Activated naive CD8-positive, alpha-beta T cell treated with anti-CD3 and anti-CD28 coated beads, Interleukin-2, amount 10 ng/mL, durations not matched to agents 7 days and 5 days (primary cell): ENCODE data around the gene SERTAD4. TPM values are rescaled to one million over a fixed set of nuclear protein-coding genes. Genes with fewer than 3 reads are reported as not detected.
"Not testable (repeated sequence)": the region's sequence is repeated elsewhere in the genome, so short reads cannot be mapped to it uniquely, and the experiment has no call there.

Experiments used
- ATAC-seq: fragments of 150-1000 bp; cut with Tn5 transposase; one replicate; pipeline ENCODE4 v1.10.0; 2021; ENCODE audit warnings: low read depth, moderate library complexity
- POLR2A ChIA-PET: fragments of 350-600 bp; sonication (Branson Sonifier 250); formaldehyde crosslinking; loops from one replicate; lab custom pipeline; 2021; ENCODE audit warnings: antibody characterized with exemption; lab: Charles Lee
- DNase-seq: peaks from one replicate; pipeline ENCODE4 v3.0.0; 2021
- H3K27ac Mint-ChIP-seq: one replicate; pipeline ENCODE4 v1.8.0; 2022; ENCODE audit warnings: mild to moderate bottlenecking, mixed read lengths
- H3K27me3 Mint-ChIP-seq: one replicate; pipeline ENCODE4 v1.8.0; 2022; ENCODE audit warnings: mild to moderate bottlenecking, moderate library complexity, mixed read lengths
- H3K36me3 Mint-ChIP-seq: one replicate; pipeline ENCODE4 v1.8.0; 2021; ENCODE audit warnings: mild to moderate bottlenecking, mixed read lengths
- H3K4me1 Mint-ChIP-seq: one replicate; pipeline ENCODE4 v1.8.0; 2021; ENCODE audit warnings: mixed read lengths
- H3K4me3 Mint-ChIP-seq: one replicate; pipeline ENCODE4 v1.8.0; 2022; ENCODE audit warnings: mild to moderate bottlenecking, moderate library complexity, mixed read lengths
- H3K9me3 Mint-ChIP-seq: one replicate; pipeline ENCODE4 v1.8.0; 2021; ENCODE audit warnings: mixed read lengths
- total RNA-seq, 2 experiments: library from RNA; stranded (reverse); gene quantifications; one replicate each; pipeline ENCODE4 v1.2.3, GENCODE V29; 2021

The SERTAD4 gene
- total RNA-seq, 2 experiments from 2014 or later, result not detected

- Mint-ChIP-seq H3K27me3 (peaks cover 27% of the 10 kb centered on the region), H3K27ac (no peak overlapping the region), H3K9me3 (no peaks in the 10 kb centered on the region), H3K4me1 (no peaks in the 10 kb centered on the region), H3K4me3 (no peak overlapping the region), H3K36me3 (no peaks in the 10 kb centered on the region)
- POLR2A ChIA-PET, result no interaction called here
- DNase-seq (no peak), ATAC-seq (no peak)
These were observed 25.3 kb downstream of the SERTAD4 start for GRCh38 chr1:210257698-210258529.

GRCh38 chr1:210259561-210259960 lies 27.0 kb downstream of the SERTAD4 start:
- no peaks in the 10 kb centered on the region for H3K36me3 Mint-ChIP-seq
- DNase-seq (no peak), ATAC-seq (no peak)
- H3K27ac Mint-ChIP-seq, result no peak overlapping the region
- no peaks in the 10 kb centered on the region for H3K9me3 Mint-ChIP-seq
- peaks cover 12% of the 10 kb centered on the region for H3K27me3 Mint-ChIP-seq
- H3K4me1 Mint-ChIP-seq, result no peaks in the 10 kb centered on the region
- POLR2A ChIA-PET, result no interaction called here
- H3K4me3 Mint-ChIP-seq, result no peak overlapping the region

- Mint-ChIP-seq H3K27ac (no peak overlapping the region), H3K4me1 (no peaks in the 10 kb centered on the region), H3K4me3 (no peak overlapping the region), H3K9me3 (no peaks in the 10 kb centered on the region), H3K27me3 (peaks cover 7% of the 10 kb centered on the region), H3K36me3 (no peaks in the 10 kb centered on the region)
- ATAC-seq (no peak), DNase-seq (no peak)
- POLR2A ChIA-PET, result no interaction called here
These were observed 27.5 kb downstream of the SERTAD4 start for GRCh38 chr1:210260096-210260495.

GRCh38 chr1:210262167-210262896 lies 29.7 kb downstream of the SERTAD4 start:
- ATAC-seq (no peak), DNase-seq (no peak)
- no peaks in the 10 kb centered on the region for H3K9me3 Mint-ChIP-seq
- no peak overlapping the region for H3K27ac Mint-ChIP-seq
- H3K27me3 Mint-ChIP-seq, result peaks cover 3% of the 10 kb centered on the region
- no peaks in the 10 kb centered on the region for H3K36me3 Mint-ChIP-seq
- H3K4me1 Mint-ChIP-seq, result no peaks in the 10 kb centered on the region
- no peak overlapping the region for H3K4me3 Mint-ChIP-seq
- POLR2A ChIA-PET, result no interaction called here

- ATAC-seq (no peak), DNase-seq (no peak)
- Mint-ChIP-seq H3K4me1 (no peaks in the 10 kb centered on the region), H3K36me3 (no peaks in the 10 kb centered on the region), H3K27ac (no peak overlapping the region), H3K4me3 (no peak overlapping the region), H3K9me3 (no peaks in the 10 kb centered on the region), H3K27me3 (peaks cover 3% of the 10 kb centered on the region)
- POLR2A ChIA-PET, result no interaction called here
These were observed 30.3 kb downstream of the SERTAD4 start for GRCh38 chr1:210262897-210263272.

- Mint-ChIP-seq H3K4me1 (no peaks in the 10 kb centered on the region), H3K27me3 (peaks cover 3% of the 10 kb centered on the region), H3K27ac (no peak overlapping the region), H3K36me3 (no peaks in the 10 kb centered on the region), H3K4me3 (no peak overlapping the region), H3K9me3 (no peaks in the 10 kb centered on the region)
- DNase-seq (no peak), ATAC-seq (no peak)
- POLR2A ChIA-PET, result no interaction called here
These were observed 31.4 kb downstream of the SERTAD4 start for GRCh38 chr1:210263963-210264362.

- no peak overlapping the region for H3K27ac Mint-ChIP-seq
- no peak overlapping the region for H3K4me3 Mint-ChIP-seq
- peaks cover 3% of the 10 kb centered on the region for H3K27me3 Mint-ChIP-seq
- H3K4me1 Mint-ChIP-seq, result no peaks in the 10 kb centered on the region
- no peaks in the 10 kb centered on the region for H3K9me3 Mint-ChIP-seq
- DNase-seq (no peak), ATAC-seq (no peak)
- POLR2A ChIA-PET, result no interaction called here
- no peaks in the 10 kb centered on the region for H3K36me3 Mint-ChIP-seq
These were observed 32.1 kb downstream of the SERTAD4 start for GRCh38 chr1:210264496-210265380.

GRCh38 chr1:210265392-210265955 lies 32.9 kb downstream of the SERTAD4 start:
- DNase-seq, ATAC-seq, H3K9me3 Mint-ChIP-seq, POLR2A ChIA-PET, H3K27ac Mint-ChIP-seq, H3K4me3 Mint-ChIP-seq, H3K4me1 Mint-ChIP-seq, H3K27me3 Mint-ChIP-seq, H3K36me3 Mint-ChIP-seq: not testable (repeated sequence)

- no peak for ATAC-seq
- Mint-ChIP-seq H3K36me3 (no peaks in the 10 kb centered on the region), H3K27ac (no peak overlapping the region), H3K27me3 (peaks cover 9% of the 10 kb centered on the region), H3K9me3 (no peaks in the 10 kb centered on the region), H3K4me3 (no peak overlapping the region), H3K4me1 (no peaks in the 10 kb centered on the region)
- POLR2A ChIA-PET, result no interaction called here
- DNase-seq, result no peak
These were observed 37.4 kb downstream of the SERTAD4 start for GRCh38 chr1:210269981-210270380.

GRCh38 chr1:210272666-210273065 lies 40.1 kb downstream of the SERTAD4 start:
- POLR2A ChIA-PET, result no interaction called here
- DNase-seq (no peak), ATAC-seq (no peak)
- H3K4me3 Mint-ChIP-seq, result no peak overlapping the region
- peaks cover 6% of the 10 kb centered on the region for H3K27me3 Mint-ChIP-seq
- no peaks in the 10 kb centered on the region for H3K4me1 Mint-ChIP-seq
- no peaks in the 10 kb centered on the region for H3K36me3 Mint-ChIP-seq
- H3K27ac Mint-ChIP-seq, result no peak overlapping the region
- no peaks in the 10 kb centered on the region for H3K9me3 Mint-ChIP-seq

GRCh38 chr1:210280221-210280620 lies 47.6 kb downstream of the SERTAD4 start:
- Mint-ChIP-seq H3K9me3 (peaks cover 14% of the 10 kb centered on the region), H3K36me3 (no peaks in the 10 kb centered on the region), H3K27me3 (peaks cover 6% of the 10 kb centered on the region), H3K4me1 (no peaks in the 10 kb centered on the region), H3K4me3 (no peak overlapping the region), H3K27ac (no peak overlapping the region)
- ATAC-seq (no peak), DNase-seq (no peak)
- POLR2A ChIA-PET, result no interaction called here

GRCh38 chr1:210288116-210288515 lies 55.5 kb downstream of the SERTAD4 start:
- ATAC-seq, result no peak
- H3K9me3 Mint-ChIP-seq, result no peaks in the 10 kb centered on the region
- POLR2A ChIA-PET, result no interaction called here

GRCh38 chr1:210289248-210289647 lies 56.7 kb downstream of the SERTAD4 start:
- Mint-ChIP-seq H3K4me3 (no peak overlapping the region), H3K36me3 (no peaks in the 10 kb centered on the region), H3K27me3 (peaks cover 52% of the 10 kb centered on the region), H3K27ac (no peak overlapping the region), H3K9me3 (no peaks in the 10 kb centered on the region), H3K4me1 (peaks cover 4% of the 10 kb centered on the region)
- ATAC-seq (no peak), DNase-seq (no peak)
- POLR2A ChIA-PET, result no interaction called here

More at GRCh38 chr1:210288116-210288515, 55.5 kb downstream of the SERTAD4 start:
- DNase-seq, result no peak
- Mint-ChIP-seq H3K27me3 (peaks cover 49% of the 10 kb centered on the region), H3K27ac (no peak overlapping the region), H3K36me3 (no peaks in the 10 kb centered on the region), H3K4me1 (peaks cover 4% of the 10 kb centered on the region), H3K4me3 (no peak overlapping the region)
